ENCODE data around the gene SEMA3C.

The SEMA3C gene

GRCh38 chr7:80824253-80824652 lies 94.6 kb downstream of the SEMA3C start:
- no peak for TF ChIP-seq TCF12 (IDR thresholded peaks at IDR 0.05; ENCODE audit: low read depth)

- TF ChIP-seq EGR1 (IDR thresholded peaks at IDR 0.05) = no peak
- no peak for TF ChIP-seq NFIC (IDR thresholded peaks at IDR 0.05)
- no peak for TF ChIP-seq TCF12 (IDR thresholded peaks at IDR 0.05; ENCODE audit: low read depth)
- no peak for TF ChIP-seq USF1 (IDR thresholded peaks at IDR 0.05)
- TF ChIP-seq RAD21 (IDR thresholded peaks at IDR 0.05; ENCODE audit: low read depth) = no peak
- TF ChIP-seq REST (IDR thresholded peaks at IDR 0.05; ENCODE audit: low read depth) = no peak
- TF ChIP-seq ZBTB7A (IDR thresholded peaks at IDR 0.05; ENCODE audit: low read depth) = no peak
- TF ChIP-seq TAF1 (IDR thresholded peaks at IDR 0.05; ENCODE audit: low read depth) = no peak
- no peak for TF ChIP-seq YY1 (IDR thresholded peaks at IDR 0.05; ENCODE audit: low read depth)
- TF ChIP-seq EP300 (IDR thresholded peaks at IDR 0.05; ENCODE audit: borderline replicate concordance) = no peak
- TF ChIP-seq TEAD4 (IDR thresholded peaks at IDR 0.05) = no peak
- no peak for TF ChIP-seq CREB1 (IDR thresholded peaks at IDR 0.05; ENCODE audit: low read depth)
Observed at GRCh38 chr7:80823057-80823456, 95.8 kb downstream of the SEMA3C start.

- no peak for TF ChIP-seq TEAD4 (IDR thresholded peaks at IDR 0.05)
- TF ChIP-seq NFIC (IDR thresholded peaks at IDR 0.05) = no peak
- no peak for TF ChIP-seq TAF1 (IDR thresholded peaks at IDR 0.05; ENCODE audit: low read depth)
- no peak for TF ChIP-seq MAX (IDR thresholded peaks at IDR 0.05)
- TF ChIP-seq FOXM1 (IDR thresholded peaks at IDR 0.05; ENCODE audit: borderline replicate concordance, low read depth) = no peak
- no peak for TF ChIP-seq YY1 (IDR thresholded peaks at IDR 0.05; ENCODE audit: low read depth)
- no peak for TF ChIP-seq EP300 (IDR thresholded peaks at IDR 0.05; ENCODE audit: borderline replicate concordance)
- TF ChIP-seq USF1 (IDR thresholded peaks at IDR 0.05) = no peak
- no peak for TF ChIP-seq ZBTB7A (IDR thresholded peaks at IDR 0.05; ENCODE audit: low read depth)
- TF ChIP-seq CREB1 (IDR thresholded peaks at IDR 0.05; ENCODE audit: low read depth) = no peak
- no peak for TF ChIP-seq TCF12 (IDR thresholded peaks at IDR 0.05; ENCODE audit: low read depth)
- no peak for TF ChIP-seq CEBPB (IDR thresholded peaks at IDR 0.05)
- TF ChIP-seq RAD21 (IDR thresholded peaks at IDR 0.05; ENCODE audit: low read depth) = no peak
- no peak for TF ChIP-seq REST (IDR thresholded peaks at IDR 0.05; ENCODE audit: low read depth)
- TF ChIP-seq EGR1 (IDR thresholded peaks at IDR 0.05) = no peak
Observed at GRCh38 chr7:80821771-80822319, 97.0 kb downstream of the SEMA3C start.

GRCh38 chr7:80819503-80819902 lies 99.3 kb downstream of the SEMA3C start:
- no peak for TF ChIP-seq CREB1 (IDR thresholded peaks at IDR 0.05; ENCODE audit: low read depth)
- no peak for TF ChIP-seq ZBTB7A (IDR thresholded peaks at IDR 0.05; ENCODE audit: low read depth)
- no peak for TF ChIP-seq RAD21 (IDR thresholded peaks at IDR 0.05; ENCODE audit: low read depth)
- no peak for TF ChIP-seq MAX (IDR thresholded peaks at IDR 0.05)
- no peak for TF ChIP-seq TAF1 (IDR thresholded peaks at IDR 0.05; ENCODE audit: low read depth)
- TF ChIP-seq USF1 (IDR thresholded peaks at IDR 0.05) = no peak
- no peak for TF ChIP-seq REST (IDR thresholded peaks at IDR 0.05; ENCODE audit: low read depth)
- TF ChIP-seq TEAD4 (IDR thresholded peaks at IDR 0.05) = no peak

Data from Ishikawa (cell line).